GM12878 (cell line): Measurements from ENCODE around the gene TRDMT1. TPM values are rescaled to one million over a fixed set of nuclear protein-coding genes. Genes with fewer than 3 reads are reported as not detected.

Source experiments
- polyA plus RNA-seq, 11 experiments: library from polyadenylated mRNA; depleted of rRNA in 4 of 11; unstranded in 6 of 11; stranded (reverse) in 5 of 11; fragments of >200 nt; fragmentation: Nextera tagmentation in 4 of 11; fragmentation: Illumina TruSeq in 1 of 11; extraction: Ambion mirVana in 4 of 11; extraction: Trizol in 1 of 11; gene quantifications; 1 replicate in 1 of 11; 2 replicates in 10 of 11; pipeline versions ENCODE4 v1.2.1 to v1.2.3, GENCODE V29; 2011 to 2016; ENCODE audit warnings: inconsistent platforms in 2 of 11, missing spikeins in 2 of 11, low read depth in 1 of 11
- small RNA-seq: library from RNA; depleted of rRNA; stranded (forward); fragments of <200 nt; gene quantifications from one replicate; pipeline ENCODE3, GENCODE V24; 2014
- total RNA-seq, 4 experiments: library from RNA; depleted of rRNA in 3 of 4; stranded (reverse); fragments of >200 nt in 3 of 4; fragmentation: Illumina TruSeq in 1 of 4; extraction: Trizol in 1 of 4; gene quantifications; 2 replicates each; pipeline versions ENCODE4 v1.2.1 to v1.2.3, GENCODE V29; 2013 to 2021

Gene TRDMT1
- total and polyA plus RNA-seq, 10 of the 15 experiments (the other 5 are each of a cell fraction or from before 2014, with no cell fraction given) = 2.3 to 9.7 (median 4.6) TPM

Small RNAs within 50 kb of the gene (small RNA-seq; reads per million reads assigned to genes)
- gene AC067747.1 = not detected

Other genes with a start within 250 kb of the TRDMT1 start
- gene CUBN, start 71.9 kb downstream of the TRDMT1 start, total RNA-seq (2014; rRNA removed) = under 0.01 TPM in 2 replicates
- gene CUBN, start 71.9 kb downstream of the TRDMT1 start, total RNA-seq (2014; rRNA removed; fragmentation: Illumina TruSeq; extraction: Trizol) = under 0.01 TPM in 1 of 2 replicates, not detected in the other
- gene CUBN, start 71.9 kb downstream of the TRDMT1 start, total RNA-seq (2021) = 0.03 TPM in 1 of 2 replicates, not detected in the other
- 0.14 and 0.19 TPM in 2 replicates for gene CUBN, start 71.9 kb downstream of the TRDMT1 start, polyA plus RNA-seq (2011; rRNA removed)
- 0.01 TPM in 1 of 2 replicates, not detected in the other for gene CUBN, start 71.9 kb downstream of the TRDMT1 start, polyA plus RNA-seq (2014; fragmentation: Illumina TruSeq; extraction: Trizol)
- gene CUBN, start 71.9 kb downstream of the TRDMT1 start, polyA plus RNA-seq (2014; fragmentation: Nextera tagmentation; extraction: Ambion mirVana) = under 1 TPM in 1 of 2 experiments, not detected in 1; 0.02 TPM
- gene CUBN, start 71.9 kb downstream of the TRDMT1 start, polyA plus RNA-seq (2014; rRNA removed) = not detected in 2 replicates
- gene CUBN, start 71.9 kb downstream of the TRDMT1 start, polyA plus RNA-seq (2016; fragmentation: Nextera tagmentation; extraction: Ambion mirVana) = not detected
- 256 and 287 TPM in 2 replicates for gene VIM, start 26.6 kb upstream of the TRDMT1 start, total RNA-seq (2014; rRNA removed)
- 119 and 128 TPM in 2 replicates for gene VIM, start 26.6 kb upstream of the TRDMT1 start, total RNA-seq (2014; rRNA removed; fragmentation: Illumina TruSeq; extraction: Trizol)
- gene VIM, start 26.6 kb upstream of the TRDMT1 start, total RNA-seq (2021) = 286 TPM in 2 replicates
- 171 and 172 TPM in 2 replicates for gene VIM, start 26.6 kb upstream of the TRDMT1 start, polyA plus RNA-seq (2011; rRNA removed)
- 217 and 253 TPM in 2 replicates for gene VIM, start 26.6 kb upstream of the TRDMT1 start, polyA plus RNA-seq (2014; fragmentation: Illumina TruSeq; extraction: Trizol)
- gene VIM, start 26.6 kb upstream of the TRDMT1 start, polyA plus RNA-seq (2014; fragmentation: Nextera tagmentation; extraction: Ambion mirVana) = 100 to 1,000 TPM in 1 of 2 experiments, 10 to 100 TPM in 1; 44.2 to 115 TPM
- gene VIM, start 26.6 kb upstream of the TRDMT1 start, polyA plus RNA-seq (2014; rRNA removed) = 146 and 169 TPM in 2 replicates
- 100 to 1,000 TPM; 203 to 214 TPM for gene VIM, start 26.6 kb upstream of the TRDMT1 start, polyA plus RNA-seq (2016; fragmentation: Nextera tagmentation; extraction: Ambion mirVana)